ENCODE data around the gene LRBA. TPM values are rescaled to one million over a fixed set of nuclear protein-coding genes. Genes with fewer than 3 reads are reported as not detected.

LRBA gene
- total RNA-seq, 1 experiment from 2014 or later, result 77.4 TPM

GRCh38 chr4:150944660-150945059, 70.4 kb downstream of the LRBA start:
- Histone ChIP-seq H3K9me3 (ENCODE audit: insufficient read depth, low read depth) (no peaks in the 10 kb centered on the region), H3K4me2 (no peak overlapping the region), H3K36me3 (ENCODE audit: low read depth) (no peaks in the 10 kb centered on the region), H3K4me1 (replicated peaks; ENCODE audit: insufficient read depth) (no peaks in the 10 kb centered on the region), H3K9me2 (ENCODE audit: insufficient read depth) (no peaks in the 10 kb centered on the region), H2AFZ (no peak overlapping the region), H3F3A (ENCODE audit: insufficient read depth, low read depth) (no peaks in the 10 kb centered on the region), H4K20me1 (ENCODE audit: insufficient read depth) (no peaks in the 10 kb centered on the region; the same call in 1 of the 2 replicates), H3K27ac (no peak overlapping the region), H3K4me3 (no peak overlapping the region), H3K79me2 (ENCODE audit: low read depth) (peaks cover 38% of the 10 kb centered on the region), H3K27me3 (ENCODE audit: insufficient read depth, low read depth) (no peaks in the 10 kb centered on the region)
- CTCF ChIA-PET, result no interaction called here
- POLR2A ChIA-PET (ENCODE audit: unreplicated experiment), result no interaction called here
- intact Hi-C loops (cut with micrococcal nuclease; ENCODE audit: unreplicated experiment), result no loop called here
- TF ChIP-seq EZH2 (IDR thresholded peaks at IDR 0.05; ENCODE audit: low read depth), result no peak
- TF ChIP-seq CTCF (conservative IDR thresholded peaks at IDR 0.05), result no peak
- BruUV-seq (replicated peaks), result no TSS peak
- no peak for DNase-seq

- Histone ChIP-seq H3K27ac (no peak overlapping the region), H3K79me2 (ENCODE audit: low read depth) (peaks cover 30% of the 10 kb centered on the region)
Measured at GRCh38 chr4:150943818-150944217, 71.3 kb downstream of the LRBA start.

GRCh38 chr4:150943126-150943525, 72.0 kb downstream of the LRBA start:
- Histone ChIP-seq H3K4me1 (replicated peaks; ENCODE audit: insufficient read depth) (no peaks in the 10 kb centered on the region), H4K20me1 (ENCODE audit: insufficient read depth) (no peaks in the 10 kb centered on the region; the same call in 1 of the 2 replicates), H3K36me3 (ENCODE audit: low read depth) (no peaks in the 10 kb centered on the region), H3K9me2 (ENCODE audit: insufficient read depth) (no peaks in the 10 kb centered on the region), H3K4me3 (no peak overlapping the region), H3F3A (ENCODE audit: insufficient read depth, low read depth) (no peaks in the 10 kb centered on the region), H3K27ac (no peak overlapping the region), H3K27me3 (ENCODE audit: insufficient read depth, low read depth) (no peaks in the 10 kb centered on the region), H3K9me3 (ENCODE audit: insufficient read depth, low read depth) (no peaks in the 10 kb centered on the region), H3K4me2 (no peak overlapping the region), H2AFZ (no peak overlapping the region), H3K79me2 (ENCODE audit: low read depth) (peaks cover 30% of the 10 kb centered on the region)
- intact Hi-C loops (cut with micrococcal nuclease; ENCODE audit: unreplicated experiment), result no loop called here
- no peak for TF ChIP-seq EZH2 (IDR thresholded peaks at IDR 0.05; ENCODE audit: low read depth)
- TF ChIP-seq CTCF (conservative IDR thresholded peaks at IDR 0.05), result no peak
- POLR2A ChIA-PET (ENCODE audit: unreplicated experiment), result interaction anchor here (0.5 to 0.7 kb wide), 2 partner anchors 13 to 44 kb away, joined by 6 read pairs; no protein-coding TSS in a partner anchor
- DNase-seq, result no peak
- CTCF ChIA-PET, result no interaction called here
- BruUV-seq (replicated peaks), result no TSS peak

More at GRCh38 chr4:150943818-150944217, 71.3 kb downstream of the LRBA start:
- CTCF ChIA-PET, result no interaction called here
- no TSS peak for BruUV-seq (replicated peaks)
- Histone ChIP-seq H3K4me3 (no peak overlapping the region), H3K27me3 (ENCODE audit: insufficient read depth, low read depth) (no peaks in the 10 kb centered on the region), H3K4me1 (replicated peaks; ENCODE audit: insufficient read depth) (no peaks in the 10 kb centered on the region), H2AFZ (no peak overlapping the region), H3K9me3 (ENCODE audit: insufficient read depth, low read depth) (no peaks in the 10 kb centered on the region), H3K4me2 (no peak overlapping the region), H3F3A (ENCODE audit: insufficient read depth, low read depth) (no peaks in the 10 kb centered on the region), H3K36me3 (ENCODE audit: low read depth) (no peaks in the 10 kb centered on the region), H3K9me2 (ENCODE audit: insufficient read depth) (no peaks in the 10 kb centered on the region), H4K20me1 (ENCODE audit: insufficient read depth) (no peaks in the 10 kb centered on the region; the same call in 1 of the 2 replicates)
- POLR2A ChIA-PET (ENCODE audit: unreplicated experiment), result interaction anchor here (0.5 kb wide), 1 partner anchor 12 kb away, joined by 6 read pairs; no protein-coding TSS in a partner anchor
- intact Hi-C loops (cut with micrococcal nuclease; ENCODE audit: unreplicated experiment), result no loop called here
- TF ChIP-seq CTCF (conservative IDR thresholded peaks at IDR 0.05) (no peak), EZH2 (IDR thresholded peaks at IDR 0.05; ENCODE audit: low read depth) (no peak)
- no peak for DNase-seq

Data from PC-9 (cell line).